ENCODE measurements around the gene SPP1.

The SPP1 gene

GRCh38 chr4:88005946-88006345 is 30.4 kb downstream of the SPP1 start:
- H3K9me3 ChIP-seq (ENCODE audit: insufficient read depth, low read length, severe bottlenecking), result no peaks in the 10 kb centered on the region
- H3K4me2 ChIP-seq (ENCODE audit: insufficient read depth, low read length), result no peak overlapping the region
- no peaks in the 10 kb centered on the region for H3K36me3 ChIP-seq (ENCODE audit: insufficient read depth, low read length)
- ATAC-seq (ENCODE audit: insufficient read depth, low read depth) (no peak), DNase-seq (no peak)
- peaks cover 32% of the 10 kb centered on the region for H3K4me1 ChIP-seq (ENCODE audit: insufficient read depth, low read length)
- peaks cover 8% of the 10 kb centered on the region for H3K27me3 ChIP-seq (ENCODE audit: insufficient read depth, low read length, poor library complexity)
- TF ChIP-seq CTCF (IDR thresholded peaks at IDR 0.05; ENCODE audit: borderline replicate concordance, extremely low read depth, low read length, poor library complexity, severe bottlenecking) (no peak), EZH2 (IDR thresholded peaks at IDR 0.05; ENCODE audit: borderline replicate concordance, low read depth, low read length, severe bottlenecking) (no peak)
- H4K20me1 ChIP-seq (ENCODE audit: insufficient read depth, low read length), result peaks cover 18% of the 10 kb centered on the region; the same call in 1 of the 2 replicates
- no peak overlapping the region for H2AFZ ChIP-seq (ENCODE audit: low read depth, low read length)
- H3K4me3 ChIP-seq (ENCODE audit: low read depth in 1 of 2, low read length in 2 of 2), result no peak overlapping the region
- peaks cover 33% of the 10 kb centered on the region for H3K79me2 ChIP-seq (ENCODE audit: insufficient read depth, low read length)
- no peak overlapping the region for H3K9ac ChIP-seq (ENCODE audit: low read depth, low read length)
- H3K27ac ChIP-seq (ENCODE audit: low read length), result no peak overlapping the region

- no peaks in the 10 kb centered on the region for H3K9me3 ChIP-seq (ENCODE audit: insufficient read depth, low read length, severe bottlenecking)
- H3K4me3 ChIP-seq (ENCODE audit: low read depth in 1 of 2, low read length in 2 of 2), result peak overlapping the region; percentile 15 to 82; a peak in 3 of 4 replicates
- peaks cover 20% of the 10 kb centered on the region; the same call in 1 of the 2 replicates for H4K20me1 ChIP-seq (ENCODE audit: insufficient read depth, low read length)
- no peak; the same call in 2 of the 3 replicates for ATAC-seq (ENCODE audit: insufficient read depth, low read depth)
- no peak overlapping the region for H3K27ac ChIP-seq (ENCODE audit: low read length)
- H3K9ac ChIP-seq (ENCODE audit: low read depth, low read length), result peak overlapping the region; percentile 81
- TF ChIP-seq EZH2 (IDR thresholded peaks at IDR 0.05; ENCODE audit: borderline replicate concordance, low read depth, low read length, severe bottlenecking) (no peak), CTCF (IDR thresholded peaks at IDR 0.05; ENCODE audit: borderline replicate concordance, extremely low read depth, low read length, poor library complexity, severe bottlenecking) (no peak)
- no peaks in the 10 kb centered on the region for H3K36me3 ChIP-seq (ENCODE audit: insufficient read depth, low read length)
- peak overlapping the region; percentile 70 for H2AFZ ChIP-seq (ENCODE audit: low read depth, low read length)
- H3K27me3 ChIP-seq (ENCODE audit: insufficient read depth, low read length, poor library complexity), result peaks cover 8% of the 10 kb centered on the region
- H3K79me2 ChIP-seq (ENCODE audit: insufficient read depth, low read length), result peaks cover 42% of the 10 kb centered on the region
- peaks cover 33% of the 10 kb centered on the region for H3K4me1 ChIP-seq (ENCODE audit: insufficient read depth, low read length)
- no peak for DNase-seq
- H3K4me2 ChIP-seq (ENCODE audit: insufficient read depth, low read length), result peak overlapping the region; percentile 77
Measured at GRCh38 chr4:88006956-88007303, 31.4 kb downstream of the SPP1 start.

- DNase-seq, result peak; percentile 84
- Histone ChIP-seq H2AFZ (ENCODE audit: low read depth, low read length) (peak within 1 kb of the TSS; percentile 76), H3K9ac (ENCODE audit: low read depth, low read length) (peak within 1 kb of the TSS; percentile 81)
Measured at GRCh38 chr4:88007304-88008121, 32.0 kb downstream of the SPP1 start, which contains the start of gene PKD2. Gene PKD2 (plus strand): TSS chr4:88007635. CDS start chr4:88007734, 99 bp downstream.

More at GRCh38 chr4:88007304-88008121, 32.0 kb downstream of the SPP1 start, which contains the start of gene PKD2:
- peak within 1 kb of the TSS; percentile 60 to 82 for H3K4me3 ChIP-seq (ENCODE audit: low read depth in 1 of 2, low read length in 2 of 2)
- TF ChIP-seq CTCF (IDR thresholded peaks at IDR 0.05; ENCODE audit: borderline replicate concordance, extremely low read depth, low read length, poor library complexity, severe bottlenecking) (no peak), EZH2 (IDR thresholded peaks at IDR 0.05; ENCODE audit: borderline replicate concordance, low read depth, low read length, severe bottlenecking) (no peak)
- ATAC-seq (ENCODE audit: insufficient read depth, low read depth), result peak; percentile 91
- no peaks in the 10 kb centered on the region for H3K36me3 ChIP-seq (ENCODE audit: insufficient read depth, low read length)
- peak within 1 kb of the TSS; percentile 77 for H3K4me2 ChIP-seq (ENCODE audit: insufficient read depth, low read length)
- peaks cover 33% of the 10 kb centered on the region for H3K4me1 ChIP-seq (ENCODE audit: insufficient read depth, low read length)
- H3K79me2 ChIP-seq (ENCODE audit: insufficient read depth, low read length), result peaks cover 48% of the 10 kb centered on the region
- peaks cover 8% of the 10 kb centered on the region for H3K27me3 ChIP-seq (ENCODE audit: insufficient read depth, low read length, poor library complexity)
- no peaks in the 10 kb centered on the region for H3K9me3 ChIP-seq (ENCODE audit: insufficient read depth, low read length, severe bottlenecking)
- peaks cover 25% of the 10 kb centered on the region; the same call in 1 of the 2 replicates for H4K20me1 ChIP-seq (ENCODE audit: insufficient read depth, low read length)
- peak within 1 kb of the TSS; percentile 58 for H3K27ac ChIP-seq (ENCODE audit: low read length)
